IPS-15b (cell line): ENCODE measurements around the gene ZNF366.

Experiments
- H3K27me3 ChIP-seq: one replicate; pipeline ENCODE4 v1.6.1; 2013; ENCODE audit warnings: low read length; ENCODE audit not compliant: control insufficient read depth, insufficient read depth
- H3K36me3 ChIP-seq: one replicate; pipeline ENCODE4 v1.6.1; 2013; ENCODE audit warnings: low read length; ENCODE audit not compliant: control insufficient read depth, insufficient read depth
- H3K4me1 ChIP-seq: one replicate; pipeline ENCODE4 v1.6.1; 2013; ENCODE audit warnings: mild to moderate bottlenecking, low read length; ENCODE audit not compliant: control insufficient read depth, insufficient read depth
- H3K4me3 ChIP-seq: one replicate; pipeline ENCODE4 v1.5.1; 2013; ENCODE audit warnings: low read depth, low read length
- H3K9ac ChIP-seq: one replicate; pipeline ENCODE4 v1.6.1; 2013; ENCODE audit warnings: low read depth, mild to moderate bottlenecking, low read length
- H3K9me3 ChIP-seq: one replicate; pipeline ENCODE4 v1.6.1; 2013; ENCODE audit warnings: mild to moderate bottlenecking, low read length; ENCODE audit not compliant: control insufficient read depth, insufficient read depth

The ZNF366 gene

DNA sequence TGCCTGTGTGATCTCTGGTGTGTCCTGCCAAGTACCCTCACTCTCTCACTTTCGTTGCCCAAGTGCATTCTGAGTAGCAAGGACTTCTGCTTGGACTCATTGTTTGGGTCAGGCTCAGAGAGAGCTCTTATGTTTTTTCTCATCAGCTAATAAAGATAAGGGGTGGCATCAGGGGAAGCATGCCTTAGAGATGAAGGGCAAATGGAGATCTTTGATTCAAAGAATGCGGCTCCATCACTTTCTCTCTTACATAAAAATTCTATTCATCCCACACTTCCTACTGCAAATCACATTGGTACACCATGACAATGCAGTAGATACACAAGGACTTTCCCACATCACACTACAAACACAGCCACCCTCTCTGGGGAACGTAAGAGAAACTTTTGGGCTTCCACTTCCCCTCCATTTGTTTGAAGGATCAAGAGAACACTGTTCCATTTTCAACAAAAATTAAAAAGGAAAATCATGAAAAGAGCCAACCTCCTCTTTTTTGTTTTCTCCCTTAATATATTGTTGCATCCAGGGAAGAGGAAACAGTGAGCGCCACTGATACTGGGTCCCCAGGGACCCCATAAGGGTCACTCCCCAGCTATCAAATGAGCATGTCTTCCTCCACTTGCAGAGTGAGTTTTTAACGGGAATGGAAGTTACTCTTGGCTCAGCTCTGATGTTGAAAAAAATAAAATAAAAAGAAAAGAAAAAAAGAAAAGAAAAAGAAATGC is 73.0 kb downstream of the ZNF366 start:
- Histone ChIP-seq H3K4me3 (no peak overlapping the region), H3K9ac (no peak overlapping the region), H3K27me3 (no peaks in the 10 kb centered on the region), H3K36me3 (no peaks in the 10 kb centered on the region), H3K9me3 (no peaks in the 10 kb centered on the region), H3K4me1 (no peaks in the 10 kb centered on the region)

DNA sequence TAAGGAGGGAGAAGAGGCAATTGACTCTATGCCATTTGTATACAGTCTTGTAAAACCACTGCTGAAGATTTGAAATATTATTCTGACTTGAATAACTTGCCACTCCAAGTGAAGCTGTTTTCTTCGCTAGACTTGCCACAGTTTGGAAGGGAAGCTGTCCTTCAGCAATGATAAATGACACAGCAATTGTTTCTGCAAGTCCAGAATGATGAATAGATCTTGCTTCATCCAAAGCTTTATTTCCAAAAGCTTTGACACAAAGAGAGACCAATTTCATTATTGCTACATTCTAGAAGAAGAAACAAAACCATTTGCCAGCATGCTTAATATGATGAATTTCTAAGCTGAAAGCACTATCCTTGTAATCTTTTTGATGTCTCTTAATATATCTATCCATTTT is 73.7 kb downstream of the ZNF366 start:
- no peaks in the 10 kb centered on the region for H3K4me1 ChIP-seq
- H3K36me3 ChIP-seq = no peaks in the 10 kb centered on the region
- H3K27me3 ChIP-seq = no peaks in the 10 kb centered on the region
- H3K9ac ChIP-seq = no peak overlapping the region
- no peak overlapping the region for H3K4me3 ChIP-seq
- H3K9me3 ChIP-seq = no peaks in the 10 kb centered on the region

DNA sequence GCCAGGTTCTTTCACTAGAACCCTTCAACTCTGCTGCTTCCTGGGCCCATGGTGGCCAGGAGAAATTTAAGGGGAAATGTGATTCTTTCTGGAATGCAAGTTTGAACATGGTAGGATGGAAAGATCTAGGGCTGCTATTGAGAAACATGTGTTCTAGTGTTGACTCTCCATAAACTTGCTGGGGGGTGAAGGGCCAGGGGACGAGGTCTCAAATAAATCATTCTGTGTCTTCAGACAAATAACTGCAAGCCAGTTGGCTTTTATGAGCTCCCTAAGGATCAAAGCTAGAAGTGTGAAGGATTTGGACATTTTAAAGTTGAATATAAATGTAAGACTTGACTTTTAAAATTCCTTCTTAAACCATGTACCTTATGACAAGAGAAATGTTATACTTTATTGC is 78.5 kb downstream of the ZNF366 start:
- Histone ChIP-seq H3K9ac (no peak overlapping the region), H3K36me3 (no peaks in the 10 kb centered on the region), H3K4me1 (no peaks in the 10 kb centered on the region), H3K9me3 (no peaks in the 10 kb centered on the region), H3K4me3 (no peak overlapping the region), H3K27me3 (no peaks in the 10 kb centered on the region)

DNA sequence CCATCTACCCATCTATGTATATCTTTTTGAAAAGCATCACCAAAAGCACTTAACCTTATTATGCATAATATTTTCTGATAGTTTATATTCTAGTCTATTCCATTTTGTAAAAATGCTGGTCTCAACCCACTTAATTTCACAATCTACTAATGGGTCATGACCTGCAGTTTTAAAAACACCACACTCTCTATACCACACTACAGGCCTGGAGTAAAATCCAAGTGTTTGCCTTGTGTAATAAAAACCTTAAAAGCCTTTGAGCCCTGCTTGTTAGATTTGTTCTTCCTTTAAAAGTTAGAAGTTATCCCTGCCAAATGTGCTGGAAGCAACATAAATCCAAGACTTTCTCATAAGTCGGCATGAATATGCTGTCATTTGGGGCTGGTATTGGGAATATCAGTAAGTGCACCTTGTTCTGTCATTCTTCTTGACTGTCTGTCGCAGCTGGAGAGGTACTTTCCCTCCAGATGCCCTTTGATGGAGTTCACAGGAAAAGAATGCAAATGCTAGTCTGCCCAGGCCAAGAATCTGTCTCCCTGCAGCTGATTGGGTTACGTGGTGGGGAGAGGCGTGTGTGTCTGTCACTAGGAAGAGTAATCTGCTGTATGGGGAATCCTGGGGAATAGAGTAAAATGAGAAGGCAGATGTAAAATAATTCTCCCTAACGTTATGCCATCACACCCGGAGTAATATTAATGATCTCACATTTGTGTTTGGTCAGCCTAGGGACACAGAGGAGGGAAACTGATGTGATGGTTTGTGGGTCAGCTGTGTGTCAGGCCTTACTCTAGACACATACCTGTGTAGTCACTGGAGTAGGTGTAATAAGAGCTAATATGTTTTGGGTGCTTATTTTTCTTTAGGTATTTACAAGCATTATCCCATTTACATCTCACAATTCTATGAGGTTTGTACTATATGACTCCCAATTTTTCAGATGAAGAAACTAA is 79.4 kb downstream of the ZNF366 start:
- H3K36me3 ChIP-seq = no peaks in the 10 kb centered on the region
- H3K9me3 ChIP-seq = no peaks in the 10 kb centered on the region
- no peak overlapping the region for H3K4me3 ChIP-seq
- H3K4me1 ChIP-seq = no peaks in the 10 kb centered on the region
- H3K9ac ChIP-seq = no peak overlapping the region
- H3K27me3 ChIP-seq = no peaks in the 10 kb centered on the region

DNA sequence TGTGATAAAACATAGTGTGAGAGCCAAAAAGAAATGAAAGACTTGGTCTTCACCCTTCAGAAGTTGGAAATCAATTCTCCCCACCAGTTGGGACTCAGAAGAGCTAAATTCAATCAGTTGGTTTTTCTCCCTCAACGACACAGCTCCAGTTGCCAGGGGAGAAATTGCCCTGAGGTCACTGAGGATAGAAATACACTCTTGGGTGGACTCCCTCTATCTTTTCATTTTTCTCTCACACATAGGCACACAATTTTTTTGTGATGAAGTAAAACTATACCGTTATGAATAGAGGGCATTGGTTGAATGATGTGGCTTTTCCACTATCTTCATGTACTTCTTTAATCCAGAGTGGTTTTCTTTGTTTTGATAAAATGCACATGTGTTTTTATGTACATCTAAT is 80.2 kb downstream of the ZNF366 start:
- no peaks in the 10 kb centered on the region for H3K27me3 ChIP-seq
- no peak overlapping the region for H3K4me3 ChIP-seq
- no peaks in the 10 kb centered on the region for H3K9me3 ChIP-seq

DNA sequence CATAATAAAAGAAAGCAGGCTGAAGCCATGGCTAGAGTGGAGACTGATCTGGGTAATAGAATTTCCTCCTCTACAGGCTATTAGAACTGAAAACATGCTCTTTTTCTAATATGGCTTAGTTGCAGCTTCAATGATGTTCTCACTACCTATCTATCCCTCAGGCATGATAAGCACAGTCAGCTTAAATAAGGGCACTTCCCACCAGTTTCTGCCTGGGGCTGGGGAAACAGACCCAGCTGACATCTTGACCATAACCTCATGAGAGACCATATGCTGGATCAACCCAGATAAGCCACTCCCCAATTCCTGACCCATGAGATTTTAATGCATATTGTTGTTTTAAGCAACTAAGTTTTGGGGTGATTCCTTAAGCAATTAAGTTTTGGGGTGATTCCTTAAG is 81.2 kb downstream of the ZNF366 start:
- Histone ChIP-seq H3K36me3 (no peaks in the 10 kb centered on the region), H3K4me1 (no peaks in the 10 kb centered on the region)

More for the DNA sequence above, 80.2 kb downstream of the ZNF366 start:
- Histone ChIP-seq H3K36me3 (no peaks in the 10 kb centered on the region), H3K9ac (no peak overlapping the region), H3K4me1 (no peaks in the 10 kb centered on the region)

DNA sequence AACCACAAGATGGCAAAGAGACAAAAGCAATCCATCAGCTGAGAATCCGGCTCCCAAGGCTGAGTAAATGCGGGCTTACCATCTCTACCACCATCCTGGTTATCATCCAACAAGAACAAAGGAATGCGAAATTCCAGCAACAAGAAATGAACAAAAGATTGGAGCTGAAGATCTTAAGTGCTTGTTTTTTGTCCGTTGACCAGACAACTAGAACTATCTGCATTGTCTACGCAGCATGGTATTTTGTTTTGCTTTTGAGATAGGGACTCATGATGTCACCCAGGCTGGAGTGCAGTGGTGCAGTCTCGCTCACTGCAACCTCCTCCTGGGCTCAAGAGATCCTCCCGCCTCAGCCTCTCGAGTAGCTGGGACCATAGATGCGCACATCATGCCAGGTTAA is 88.9 kb downstream of the ZNF366 start:
- Histone ChIP-seq H3K4me1 (no peaks in the 10 kb centered on the region), H3K9me3 (no peaks in the 10 kb centered on the region), H3K36me3 (no peaks in the 10 kb centered on the region), H3K27me3 (no peaks in the 10 kb centered on the region), H3K9ac (no peak overlapping the region), H3K4me3 (no peak overlapping the region)

More for the DNA sequence above, 81.2 kb downstream of the ZNF366 start:
- Histone ChIP-seq H3K9me3 (no peaks in the 10 kb centered on the region), H3K9ac (no peak overlapping the region), H3K27me3 (no peaks in the 10 kb centered on the region), H3K4me3 (no peak overlapping the region)

DNA sequence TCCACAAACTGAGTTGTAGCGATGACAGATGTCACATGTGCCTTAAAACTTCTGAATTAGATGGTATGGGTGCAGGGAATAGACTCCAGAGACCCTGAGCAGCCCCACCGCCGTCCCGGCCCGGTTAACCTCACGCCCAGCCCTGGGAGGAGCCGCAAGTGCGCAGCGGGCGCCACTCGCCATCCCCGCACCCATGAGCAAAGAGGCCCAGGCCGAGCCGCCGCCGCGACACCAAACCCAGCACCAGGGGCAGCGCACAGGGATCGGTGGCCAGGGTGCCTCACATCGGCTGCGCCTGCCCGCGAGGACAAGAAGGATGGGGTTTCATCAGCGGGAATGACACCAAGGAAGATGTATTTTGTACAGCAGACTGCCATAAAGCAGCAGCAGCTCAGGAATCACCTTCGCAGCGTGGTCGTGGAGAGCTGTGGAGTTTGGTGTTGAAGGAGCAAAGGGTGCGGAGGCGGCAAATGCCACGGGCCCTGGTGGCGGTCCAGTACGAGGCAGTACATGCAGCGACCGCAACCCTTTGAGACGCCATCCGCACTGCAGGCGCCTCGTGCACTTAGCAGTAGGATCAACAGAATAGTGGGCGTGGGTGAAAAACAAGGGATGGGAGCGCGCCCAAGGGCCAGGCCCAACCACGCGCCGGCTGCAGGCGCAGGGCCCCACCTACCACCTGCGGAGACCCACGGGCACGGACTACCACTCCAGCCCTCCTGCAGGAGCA is 89.7 kb downstream of the ZNF366 start:
- Histone ChIP-seq H3K4me1 (no peaks in the 10 kb centered on the region), H3K36me3 (no peaks in the 10 kb centered on the region), H3K9ac (no peak overlapping the region), H3K4me3 (no peak overlapping the region), H3K27me3 (no peaks in the 10 kb centered on the region), H3K9me3 (no peaks in the 10 kb centered on the region)

DNA sequence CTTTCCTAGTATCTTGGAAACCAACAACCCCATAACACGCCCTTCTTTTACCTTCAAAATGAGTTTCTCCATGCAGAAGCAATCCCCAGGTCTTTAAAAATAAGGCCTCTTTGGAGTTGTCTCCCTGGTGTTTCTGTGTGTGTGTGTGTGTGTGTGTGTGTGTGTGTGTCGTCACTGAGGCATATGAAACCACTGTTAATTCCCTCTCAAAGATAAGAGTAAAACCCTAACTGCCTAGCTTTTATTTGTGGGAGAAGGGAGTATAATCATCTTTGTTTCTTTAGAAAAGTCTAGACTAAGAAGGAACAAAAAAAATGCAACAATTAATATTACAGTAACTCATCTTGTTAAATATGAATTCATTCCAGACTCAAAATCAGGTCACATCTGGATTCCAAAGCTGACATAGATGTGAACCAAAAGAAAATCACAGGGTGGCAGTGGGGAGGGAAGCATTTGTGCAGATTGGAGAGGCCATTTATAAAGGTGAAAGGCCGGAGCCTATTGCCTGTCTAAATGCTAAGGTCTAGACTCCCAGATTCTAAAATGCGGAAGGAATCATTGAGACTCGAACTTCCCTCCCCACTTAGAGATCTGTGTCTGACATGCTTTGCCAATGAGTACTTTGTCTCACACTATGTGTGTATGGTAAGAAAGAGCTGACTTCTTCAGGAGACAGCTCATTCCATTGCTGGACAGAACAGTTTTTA is 91.4 kb downstream of the ZNF366 start:
- H3K9me3 ChIP-seq = no peaks in the 10 kb centered on the region

DNA sequence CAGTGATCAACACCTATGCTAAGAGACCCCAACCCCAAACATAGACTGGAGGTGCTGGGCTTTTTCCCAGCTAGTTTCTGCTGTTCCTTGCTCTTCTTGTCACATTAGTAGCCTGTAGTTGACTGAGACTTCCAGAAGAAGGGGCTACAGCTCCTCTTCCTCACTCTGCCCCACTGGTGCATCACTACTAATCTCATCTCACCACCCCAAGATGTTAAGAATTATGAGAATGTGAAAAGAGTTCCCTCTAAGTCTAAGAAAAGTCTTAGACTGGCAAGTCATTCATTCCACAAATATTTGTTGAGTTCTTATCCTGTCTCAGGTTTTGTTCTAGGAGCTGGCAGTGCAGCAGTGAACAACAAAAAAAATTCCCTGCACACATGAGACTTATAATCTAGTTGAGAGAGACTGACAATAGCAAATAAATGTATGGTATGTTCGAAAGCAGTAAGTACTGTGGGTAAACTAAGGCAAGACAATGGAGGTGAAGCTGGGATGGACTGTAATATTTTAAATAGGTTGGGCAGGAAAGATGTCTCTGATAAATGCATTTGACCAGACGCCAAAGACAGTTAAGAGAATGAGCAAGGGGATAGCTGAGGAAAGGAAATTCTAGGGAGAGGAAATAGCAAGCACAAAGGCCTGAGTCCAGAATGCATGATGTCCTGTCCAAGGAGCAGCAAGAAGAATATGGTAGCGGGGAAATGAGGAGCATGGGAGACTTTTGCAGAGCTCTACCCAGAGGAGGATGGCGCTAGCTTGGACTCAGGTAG is 94.7 kb downstream of the ZNF366 start:
- Histone ChIP-seq H3K9ac (no peak overlapping the region), H3K9me3 (no peaks in the 10 kb centered on the region), H3K27me3 (no peaks in the 10 kb centered on the region), H3K4me1 (no peaks in the 10 kb centered on the region), H3K36me3 (no peaks in the 10 kb centered on the region), H3K4me3 (no peak overlapping the region)

More for the DNA sequence above, 91.4 kb downstream of the ZNF366 start:
- H3K36me3 ChIP-seq = no peaks in the 10 kb centered on the region
- H3K4me3 ChIP-seq = no peak overlapping the region
- H3K9ac ChIP-seq = no peak overlapping the region
- no peaks in the 10 kb centered on the region for H3K27me3 ChIP-seq
- no peaks in the 10 kb centered on the region for H3K4me1 ChIP-seq
